GM12892 (cell line): ENCODE data around the gene DONSON.

Experiments used
- DNase-seq: peaks from one replicate; pipeline ENCODE4 v3.0.0; 2011; ENCODE audit not compliant: insufficient read length
- FAIRE-seq: peaks from 2 replicates; lab custom pipeline; 2011; peaks lifted over from hg19 to GRCh38; lab: Jason Lieb, UNC
- POLR2A ChIP-seq: IDR thresholded peaks from 2 replicates; pipeline ENCODE4 v1.6.1; 2011; ENCODE audit warnings: low read depth, low read length, control low read depth
- POLR2AphosphoS5 ChIP-seq: IDR thresholded peaks from 2 replicates; pipeline ENCODE4 v1.6.1; 2011; ENCODE audit warnings: low read depth, low read length, control low read depth
- TAF1 ChIP-seq: IDR thresholded peaks from 2 replicates; pipeline ENCODE4 v1.6.1; 2011; ENCODE audit warnings: low read depth, mild to moderate bottlenecking, control low read depth, low read length, borderline replicate concordance

DONSON gene

DNA sequence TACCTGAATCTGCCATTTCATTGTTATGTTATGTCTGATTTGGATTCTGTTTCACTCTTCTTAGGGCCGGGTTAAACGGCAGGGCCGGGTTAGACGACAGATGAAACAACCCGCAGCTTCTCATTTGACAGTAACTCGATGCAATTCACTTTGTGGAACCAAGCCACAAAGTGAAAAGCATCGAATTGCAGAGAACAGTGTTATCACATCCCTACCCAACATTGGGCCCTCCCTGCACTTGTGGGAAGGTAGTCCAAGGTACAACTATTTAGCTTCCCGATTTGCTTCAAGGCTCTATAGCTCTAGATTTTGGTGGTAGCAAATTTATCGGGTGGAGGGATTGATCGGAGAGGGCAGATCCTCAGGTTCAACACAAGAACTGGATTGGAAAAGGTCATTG lies 28.7 kb downstream of the DONSON start:
- TF ChIP-seq POLR2AphosphoS5: no peak
- no peak for TF ChIP-seq TAF1
- FAIRE-seq (no peak), DNase-seq (no peak)

DNA sequence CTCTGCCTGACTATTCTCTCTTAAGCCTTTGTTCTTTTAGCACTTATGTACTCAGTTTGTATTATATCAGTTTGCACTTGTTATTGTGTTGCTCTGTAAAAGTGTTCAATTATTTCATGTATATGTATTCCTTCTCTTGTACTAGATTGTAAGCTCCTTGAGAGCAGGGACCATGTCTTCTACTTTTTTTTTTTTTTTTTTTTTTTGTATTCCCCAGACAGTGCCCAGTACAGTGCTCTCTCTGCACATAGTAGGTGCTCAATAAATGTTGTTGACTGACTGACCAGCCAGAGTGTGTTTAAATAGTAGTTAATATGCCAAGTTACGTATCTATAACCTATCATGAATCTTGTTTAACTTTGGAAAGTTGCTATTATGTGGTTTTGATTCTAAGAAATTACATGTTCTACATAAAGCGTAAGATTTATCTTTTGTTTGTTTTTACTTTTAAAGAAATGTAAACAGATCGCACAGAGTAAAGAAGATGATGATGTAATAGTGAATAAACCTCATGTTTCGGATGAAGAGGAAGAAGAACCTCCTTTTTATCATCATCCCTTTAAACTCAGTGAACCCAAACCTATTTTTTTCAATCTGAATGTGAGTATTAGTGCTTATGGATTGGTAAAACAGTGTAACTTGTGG lies 29.6 kb downstream of the DONSON start:
- FAIRE-seq (no peak), DNase-seq (no peak)
- TF ChIP-seq POLR2AphosphoS5 (no peak), POLR2A (no peak), TAF1 (no peak)

DNA sequence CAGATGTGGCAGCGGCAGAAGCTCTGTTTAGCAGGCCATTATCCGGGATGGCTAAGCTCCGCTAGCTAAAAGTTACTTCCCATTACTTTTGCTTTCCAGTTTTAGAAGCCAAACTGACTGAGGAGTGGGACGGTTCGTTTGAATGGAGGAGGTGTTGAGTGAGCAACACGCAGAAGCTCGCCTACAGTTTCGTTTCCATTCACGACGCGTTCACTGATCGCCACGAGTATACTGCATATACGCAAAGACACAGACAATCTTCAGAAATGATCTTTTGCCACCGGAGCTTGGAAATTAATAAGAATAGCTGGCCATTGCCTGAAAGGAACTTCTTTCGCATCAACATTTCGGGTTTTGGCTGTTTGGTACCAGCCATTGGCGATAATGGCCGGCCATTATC lies 31.0 kb downstream of the DONSON start:
- FAIRE-seq: no peak
- DNase-seq: no peak
- TF ChIP-seq POLR2A (no peak), POLR2AphosphoS5 (no peak), TAF1 (no peak)

DNA sequence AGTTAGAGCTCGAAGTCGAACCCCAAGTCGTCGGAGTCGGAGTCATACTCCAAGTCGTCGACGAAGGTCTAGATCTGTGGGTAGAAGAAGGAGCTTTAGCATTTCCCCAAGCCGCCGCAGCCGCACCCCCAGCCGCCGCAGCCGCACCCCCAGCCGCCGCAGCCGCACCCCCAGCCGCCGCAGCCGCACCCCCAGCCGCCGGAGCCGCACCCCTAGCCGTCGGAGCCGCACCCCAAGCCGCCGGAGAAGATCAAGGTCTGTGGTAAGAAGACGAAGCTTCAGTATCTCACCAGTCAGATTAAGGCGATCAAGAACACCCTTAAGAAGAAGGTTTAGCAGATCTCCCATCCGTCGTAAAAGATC lies 33.5 kb downstream of the DONSON start:
- FAIRE-seq (no peak), DNase-seq (no peak)
- TF ChIP-seq POLR2A (peak; percentile 51; the same call in 1 of the 2 replicates), TAF1 (no peak), POLR2AphosphoS5 (no peak; the same call in 1 of the 2 replicates)

GRCh38 chr21:33554236-33554981 lies 34.1 kb downstream of the DONSON start:
- no peak for DNase-seq
- TF ChIP-seq POLR2AphosphoS5 (no peak), TAF1 (no peak), POLR2A (no peak; the same call in 1 of the 2 replicates)
- FAIRE-seq: no peak

DNA sequence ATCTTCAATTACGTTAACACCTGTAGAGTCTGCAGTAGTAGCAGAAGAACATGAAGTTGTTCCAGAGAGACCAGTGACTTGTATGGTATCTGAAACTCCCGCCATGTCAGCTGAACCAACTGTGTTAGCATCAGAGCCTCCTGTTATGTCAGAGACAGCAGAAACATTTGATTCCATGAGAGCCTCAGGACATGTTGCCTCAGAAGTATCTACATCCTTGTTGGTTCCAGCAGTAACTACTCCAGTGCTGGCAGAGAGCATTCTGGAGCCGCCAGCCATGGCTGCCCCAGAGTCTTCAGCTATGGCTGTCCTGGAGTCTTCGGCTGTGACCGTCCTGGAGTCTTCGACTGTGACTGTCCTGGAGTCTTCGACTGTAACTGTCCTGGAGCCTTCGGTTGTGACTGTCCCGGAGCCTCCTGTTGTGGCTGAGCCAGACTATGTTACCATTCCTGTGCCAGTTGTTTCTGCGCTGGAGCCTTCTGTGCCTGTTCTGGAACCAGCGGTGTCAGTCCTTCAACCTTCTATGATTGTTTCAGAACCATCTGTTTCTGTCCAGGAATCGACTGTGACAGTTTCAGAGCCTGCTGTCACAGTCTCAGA lies 35.4 kb downstream of the DONSON start:
- FAIRE-seq (no peak), DNase-seq (no peak)
- TF ChIP-seq POLR2AphosphoS5 (peak; percentile 82), POLR2A (no peak; the same call in 1 of the 2 replicates), TAF1 (no peak)

- no peak for DNase-seq
- TF ChIP-seq TAF1: no peak
- peak; percentile 9 for TF ChIP-seq POLR2A
- peak; percentile 72 for TF ChIP-seq POLR2AphosphoS5
- FAIRE-seq: no peak
Measured at GRCh38 chr21:33552093-33552998, 36.1 kb downstream of the DONSON start.

DNA sequence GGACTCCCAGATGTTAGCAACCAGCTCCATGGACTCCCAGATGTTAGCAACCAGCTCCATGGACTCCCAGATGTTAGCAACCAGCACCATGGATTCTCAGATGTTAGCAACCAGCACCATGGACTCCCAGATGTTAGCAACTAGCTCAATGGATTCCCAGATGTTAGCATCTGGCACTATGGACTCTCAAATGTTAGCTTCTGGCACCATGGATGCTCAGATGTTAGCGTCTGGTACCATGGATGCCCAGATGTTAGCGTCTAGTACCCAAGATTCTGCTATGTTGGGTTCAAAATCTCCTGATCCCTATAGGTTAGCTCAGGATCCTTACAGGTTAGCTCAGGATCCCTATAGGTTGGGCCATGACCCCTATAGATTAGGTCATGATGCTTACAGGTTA lies 36.8 kb downstream of the DONSON start:
- DNase-seq (no peak), FAIRE-seq (no peak)
- no peak for TF ChIP-seq TAF1
- TF ChIP-seq POLR2A: no peak; the same call in 1 of the 2 replicates
- TF ChIP-seq POLR2AphosphoS5: no peak; the same call in 1 of the 2 replicates

DNA sequence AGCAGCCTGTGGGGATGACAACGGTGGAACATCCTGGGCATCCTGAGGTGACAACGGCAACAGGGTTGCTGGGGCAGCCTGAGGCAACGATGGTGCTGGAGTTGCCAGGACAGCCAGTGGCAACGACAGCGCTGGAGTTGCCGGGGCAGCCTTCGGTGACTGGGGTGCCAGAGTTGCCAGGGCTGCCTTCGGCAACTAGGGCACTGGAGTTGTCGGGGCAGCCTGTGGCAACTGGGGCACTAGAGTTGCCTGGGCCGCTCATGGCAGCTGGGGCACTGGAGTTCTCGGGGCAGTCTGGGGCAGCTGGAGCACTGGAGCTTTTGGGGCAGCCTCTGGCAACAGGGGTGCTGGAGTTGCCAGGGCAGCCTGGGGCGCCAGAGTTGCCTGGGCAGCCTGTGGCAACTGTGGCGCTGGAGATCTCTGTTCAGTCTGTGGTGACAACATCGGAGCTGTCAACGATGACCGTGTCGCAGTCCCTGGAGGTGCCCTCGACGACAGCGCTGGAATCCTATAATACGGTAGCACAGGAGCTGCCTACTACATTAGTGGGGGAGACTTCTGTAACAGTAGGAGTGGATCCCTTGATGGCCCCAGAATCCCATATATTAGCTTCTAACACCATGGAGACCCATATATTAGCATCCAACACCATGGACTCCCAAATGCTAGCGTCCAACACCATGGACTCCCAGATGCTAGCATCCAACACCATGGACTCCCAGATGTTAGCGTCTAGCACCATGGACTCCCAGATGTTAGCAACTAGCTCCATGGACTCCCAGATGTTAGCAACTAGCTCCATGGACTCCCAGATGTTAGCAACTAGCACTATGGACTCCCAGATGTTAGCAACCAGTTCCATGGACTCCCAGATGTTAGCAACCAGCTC lies 37.5 kb downstream of the DONSON start:
- TF ChIP-seq TAF1 (no peak), POLR2AphosphoS5 (peak; percentile 52), POLR2A (peak; percentile 53; the same call in 1 of the 2 replicates)
- no peak for FAIRE-seq
- DNase-seq: no peak
